IgD-negative memory B cell (primary cell): ENCODE data around the gene ARHGAP6. TPM values are rescaled to one million over a fixed set of nuclear protein-coding genes. Genes with fewer than 3 reads are reported as not detected.
"Not testable (repeated sequence)": the region's sequence is repeated elsewhere in the genome, so short reads cannot be mapped to it uniquely, and the experiment has no call there.

ENCODE experiments used
- H3K27ac Mint-ChIP-seq, 3 donors: one replicate each; pipeline ENCODE4 v1.8.0; 2020 to 2022; ENCODE audit warnings: mild to moderate bottlenecking in 3 of 3, mixed read lengths in 3 of 3, moderate library complexity in 1 of 3
- H3K27me3 Mint-ChIP-seq: one replicate; pipeline ENCODE4 v1.8.0; 2021; ENCODE audit warnings: mixed read lengths
- H3K36me3 Mint-ChIP-seq: one replicate; pipeline ENCODE4 v1.8.0; 2020; ENCODE audit warnings: mild to moderate bottlenecking, mixed read lengths
- H3K4me1 Mint-ChIP-seq, 3 donors: one replicate each; pipeline ENCODE4 v1.8.0; 2020 to 2022; ENCODE audit warnings: mixed read lengths in 3 of 3, mild to moderate bottlenecking in 1 of 3
- H3K4me3 Mint-ChIP-seq, 4 donors: one replicate each; pipeline ENCODE4 v1.8.0; 2020 to 2022; ENCODE audit warnings: mild to moderate bottlenecking in 4 of 4, mixed read lengths in 4 of 4, moderate library complexity in 3 of 4
- H3K9me3 Mint-ChIP-seq, 3 donors: one replicate each; pipeline ENCODE4 v1.8.0; 2020 to 2021; ENCODE audit warnings: mixed read lengths in 3 of 3, mild to moderate bottlenecking in 1 of 3
- polyA plus RNA-seq: library from polyadenylated mRNA; unstranded; fragments of 300-500 nt; fragmentation: Illumina TruSeq; gene quantifications from one replicate; pipeline ENCODE4 v1.2.3, GENCODE V29; 2021

The ARHGAP6 gene
- polyA plus RNA-seq, 1 donor from 2014 or later: 0.97 TPM

- H3K4me3 Mint-ChIP-seq: no peak overlapping the region
- H3K27me3 Mint-ChIP-seq: no peaks in the 10 kb centered on the region
- H3K9me3 Mint-ChIP-seq: peaks cover 8 to 13% (median 12%) of the 10 kb centered on the region in 3 donors
- no peak overlapping the region for H3K27ac Mint-ChIP-seq
- peaks cover 1% of the 10 kb centered on the region for H3K36me3 Mint-ChIP-seq
- H3K4me1 Mint-ChIP-seq: peaks cover 0 to 2% (median 2%) of the 10 kb centered on the region in 3 donors
Observed at GRCh38 chrX:11611965-11612364, 53.8 kb downstream of the ARHGAP6 start.

GRCh38 chrX:11611161-11611560, 54.6 kb downstream of the ARHGAP6 start:
- Mint-ChIP-seq H3K4me1 (peaks cover 0 to 2% (median 2%) of the 10 kb centered on the region in 3 donors), H3K9me3 (peaks cover 8 to 13% (median 9%) of the 10 kb centered on the region in 3 donors), H3K27ac (no peak overlapping the region), H3K36me3 (peaks cover 1% of the 10 kb centered on the region), H3K27me3 (no peaks in the 10 kb centered on the region), H3K4me3 (no peak overlapping the region)

DNA sequence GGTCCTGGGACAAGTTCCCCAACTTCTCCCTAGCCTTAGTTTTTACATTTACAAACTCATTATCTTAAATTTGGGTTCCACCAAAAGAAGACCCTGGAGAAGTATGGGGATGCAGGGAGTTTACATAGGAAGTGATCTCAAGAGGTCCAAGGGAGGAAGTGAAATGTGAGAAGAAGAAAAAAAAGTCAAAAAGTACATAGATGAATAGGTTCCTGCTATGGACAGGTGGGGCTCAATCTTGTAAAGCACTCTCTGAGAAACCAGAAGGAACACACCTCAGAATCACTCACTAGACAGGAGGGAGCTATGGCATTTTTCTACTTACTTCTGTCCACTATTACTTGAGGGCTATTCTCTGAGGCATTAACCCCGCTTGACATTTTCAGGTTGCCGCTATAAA, 56.6 kb downstream of the ARHGAP6 start:
- Mint-ChIP-seq H3K36me3 (peaks cover 1% of the 10 kb centered on the region), H3K27me3 (no peaks in the 10 kb centered on the region), H3K9me3 (peaks cover under 1 to 4% (median 4%) of the 10 kb centered on the region in 3 donors), H3K4me1 (peaks cover 0 to 2% (median 2%) of the 10 kb centered on the region in 3 donors), H3K4me3 (no peak overlapping the region), H3K27ac (no peak overlapping the region)

DNA sequence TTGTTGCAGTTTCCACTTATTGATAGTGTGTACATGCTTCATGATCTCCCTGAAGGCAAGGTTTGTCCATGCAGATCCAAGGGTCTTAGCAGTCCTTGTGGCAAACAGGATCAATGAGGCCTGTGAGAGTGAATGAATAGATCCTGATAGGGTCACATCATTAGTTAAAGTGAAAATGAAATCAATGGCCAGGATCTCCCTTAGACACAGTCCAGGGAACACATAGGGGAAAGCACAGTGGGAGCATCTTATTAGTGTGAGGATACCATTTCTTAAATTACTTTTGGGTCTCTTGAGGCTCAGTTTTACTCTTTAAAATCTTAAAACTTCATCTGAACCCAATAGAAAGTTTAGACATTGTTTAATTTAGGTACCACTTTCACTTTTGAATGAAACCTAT, 59.3 kb downstream of the ARHGAP6 start:
- Mint-ChIP-seq H3K36me3 (peaks cover 1% of the 10 kb centered on the region), H3K27ac (no peak overlapping the region), H3K4me3 (no peak overlapping the region), H3K4me1 (no peaks in the 10 kb centered on the region), H3K9me3 (peaks cover 0 to 2% (median 2%) of the 10 kb centered on the region in 3 donors), H3K27me3 (no peaks in the 10 kb centered on the region)

GRCh38 chrX:11600578-11600977, 65.1 kb downstream of the ARHGAP6 start:
- Mint-ChIP-seq H3K27ac (no peak overlapping the region), H3K9me3 (no peaks in the 10 kb centered on the region), H3K27me3 (peaks cover 2% of the 10 kb centered on the region), H3K4me3 (no peak overlapping the region), H3K4me1 (no peaks in the 10 kb centered on the region), H3K36me3 (no peaks in the 10 kb centered on the region)

DNA sequence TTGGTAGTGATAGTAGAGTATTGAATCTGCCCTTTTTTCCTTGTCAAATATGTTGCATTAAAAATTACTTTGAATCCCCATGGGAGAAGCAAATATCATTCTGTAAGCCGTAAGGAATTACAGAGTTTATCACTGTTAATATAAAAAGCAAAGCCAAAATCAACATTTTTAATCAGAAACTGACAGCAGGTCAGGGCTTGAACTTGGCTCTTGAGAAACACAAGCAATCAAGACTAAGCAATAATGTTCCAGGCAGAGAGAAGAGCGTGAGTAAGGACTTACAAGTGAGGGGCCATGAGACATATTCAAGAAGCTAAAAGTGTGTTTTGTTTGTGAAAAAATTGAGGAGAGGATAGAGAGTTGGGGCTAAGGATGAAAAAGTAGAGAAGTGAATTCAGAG, 68.2 kb downstream of the ARHGAP6 start:
- H3K9me3 Mint-ChIP-seq: no peaks in the 10 kb centered on the region
- peaks cover 1% of the 10 kb centered on the region for H3K36me3 Mint-ChIP-seq
- peaks cover 6% of the 10 kb centered on the region for H3K27me3 Mint-ChIP-seq
- no peaks in the 10 kb centered on the region for H3K4me1 Mint-ChIP-seq
- no peak overlapping the region for H3K4me3 Mint-ChIP-seq
- H3K27ac Mint-ChIP-seq: no peak overlapping the region

DNA sequence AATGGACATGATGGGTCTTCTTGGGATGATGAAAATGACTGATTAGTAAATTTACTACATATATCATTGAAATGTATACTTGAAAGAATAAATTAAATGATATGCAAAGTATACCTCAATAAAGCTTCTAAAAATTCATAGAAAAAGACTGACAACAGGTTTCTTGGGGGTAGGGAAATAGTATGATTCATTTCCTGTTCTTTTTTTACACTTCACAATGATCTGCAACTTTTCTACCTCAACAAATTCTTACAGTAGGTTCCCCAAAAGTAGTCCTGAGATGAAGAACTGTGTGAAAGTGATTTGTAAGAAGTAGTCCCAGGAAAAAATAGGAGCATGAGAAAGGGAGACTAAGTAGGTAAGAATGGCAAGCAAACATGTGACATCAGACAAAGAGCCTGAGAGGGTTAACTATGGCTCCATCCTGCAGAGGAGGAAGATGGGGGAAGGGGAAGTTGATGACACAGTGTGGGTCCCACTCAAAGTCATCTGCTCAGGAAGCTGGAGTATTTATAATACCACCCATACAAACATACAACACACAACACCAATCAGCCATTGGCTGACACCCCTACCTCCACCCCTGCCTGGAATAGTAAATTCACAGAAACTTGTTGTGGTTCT, 73.9 kb downstream of the ARHGAP6 start:
- peak overlapping the region in 1 of 4 donors; percentile 78 for H3K4me3 Mint-ChIP-seq
- H3K9me3 Mint-ChIP-seq: no peaks in the 10 kb centered on the region
- H3K36me3 Mint-ChIP-seq: peaks cover 1% of the 10 kb centered on the region
- H3K27ac Mint-ChIP-seq: no peak overlapping the region
- H3K27me3 Mint-ChIP-seq: peaks cover 5% of the 10 kb centered on the region
- peaks cover 0 to 7% (median 2%) of the 10 kb centered on the region in 3 donors for H3K4me1 Mint-ChIP-seq

GRCh38 chrX:11589641-11590040, 76.1 kb downstream of the ARHGAP6 start:
- Mint-ChIP-seq H3K4me3 (no peak overlapping the region), H3K36me3 (peaks cover 1% of the 10 kb centered on the region), H3K27me3 (peaks cover 2% of the 10 kb centered on the region), H3K9me3 (no peaks in the 10 kb centered on the region), H3K4me1 (peaks cover 0 to 8% (median 2%) of the 10 kb centered on the region in 3 donors), H3K27ac (no peak overlapping the region)

- H3K9me3 Mint-ChIP-seq: no peaks in the 10 kb centered on the region
- H3K36me3 Mint-ChIP-seq: no peaks in the 10 kb centered on the region
- H3K27me3 Mint-ChIP-seq: no peaks in the 10 kb centered on the region
- peaks cover 0 to 8% (median 2%) of the 10 kb centered on the region in 3 donors for H3K4me1 Mint-ChIP-seq
- H3K27ac Mint-ChIP-seq: no peak overlapping the region
- H3K4me3 Mint-ChIP-seq: no peak overlapping the region
Observed at GRCh38 chrX:11588097-11588496, 77.6 kb downstream of the ARHGAP6 start.

- Mint-ChIP-seq H3K4me3 (no peak overlapping the region), H3K27me3 (no peaks in the 10 kb centered on the region), H3K36me3 (no peaks in the 10 kb centered on the region), H3K27ac (no peak overlapping the region), H3K4me1 (peaks cover 0 to 10% (median 2%) of the 10 kb centered on the region in 3 donors), H3K9me3 (no peaks in the 10 kb centered on the region)
Observed at GRCh38 chrX:11585174-11585573, 80.5 kb downstream of the ARHGAP6 start.

DNA sequence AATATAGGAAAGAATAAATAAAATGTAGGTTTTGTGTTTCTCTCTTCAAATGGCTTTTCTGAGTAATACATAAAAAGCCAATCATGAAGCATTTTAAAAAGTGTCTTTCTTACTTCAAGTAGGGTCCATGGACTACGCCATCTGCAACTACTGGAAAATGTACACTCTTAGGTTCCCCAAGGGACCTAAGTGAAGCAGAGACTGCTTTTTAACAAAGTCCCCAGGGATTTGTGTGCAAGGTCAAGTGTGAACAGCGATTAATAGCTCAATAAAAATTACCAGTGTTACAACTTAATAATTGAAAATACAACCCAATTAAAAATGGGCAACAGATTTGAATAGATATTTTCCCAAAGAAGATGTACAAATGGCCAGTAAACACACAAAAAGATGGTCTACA, 84.9 kb downstream of the ARHGAP6 start:
- Mint-ChIP-seq H3K27me3 (peaks cover 1% of the 10 kb centered on the region), H3K27ac (no peak overlapping the region), H3K36me3 (no peaks in the 10 kb centered on the region), H3K9me3 (peaks cover 0 to 3% (median 0%) of the 10 kb centered on the region in 3 donors), H3K4me1 (peaks cover 0 to 14% (median 2%) of the 10 kb centered on the region in 3 donors), H3K4me3 (peak overlapping the region in 1 of 4 donors; percentile 10)

GRCh38 chrX:11579636-11580600, 85.8 kb downstream of the ARHGAP6 start:
- Mint-ChIP-seq H3K4me3 (no peak overlapping the region), H3K27me3 (peaks cover 1% of the 10 kb centered on the region), H3K36me3 (no peaks in the 10 kb centered on the region), H3K9me3 (peaks cover 0 to 3% (median 0%) of the 10 kb centered on the region in 3 donors), H3K4me1 (peaks cover 0 to 13% (median 2%) of the 10 kb centered on the region in 3 donors), H3K27ac (no peak overlapping the region)

DNA sequence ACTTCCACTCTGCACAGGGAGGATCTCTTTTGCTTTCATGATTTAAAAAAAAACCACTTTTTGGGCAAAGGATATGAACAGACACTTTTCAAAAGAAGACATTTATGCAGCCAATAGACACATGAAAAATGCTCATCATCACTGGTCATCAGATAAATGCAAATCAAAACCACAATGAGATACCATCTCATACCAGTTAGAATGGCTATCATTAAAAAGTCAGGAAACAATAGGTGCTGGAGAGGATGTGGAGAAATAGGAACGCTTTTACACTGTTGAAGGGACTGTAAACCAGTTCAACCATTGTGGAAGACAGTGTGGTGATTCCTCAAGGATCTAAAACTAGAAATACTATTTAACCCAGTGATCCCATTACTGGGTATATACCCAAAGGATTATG, 87.4 kb downstream of the ARHGAP6 start:
- not testable (repeated sequence) for H3K27ac Mint-ChIP-seq, H3K4me3 Mint-ChIP-seq, H3K36me3 Mint-ChIP-seq, H3K27me3 Mint-ChIP-seq, H3K9me3 Mint-ChIP-seq
- peaks cover 0 to 13% (median 2%) of the 10 kb centered on the region in 3 donors for H3K4me1 Mint-ChIP-seq

- Mint-ChIP-seq H3K9me3 (peaks cover 0 to 3% (median 0%) of the 10 kb centered on the region in 3 donors), H3K4me3 (no peak overlapping the region), H3K36me3 (no peaks in the 10 kb centered on the region), H3K27ac (no peak overlapping the region), H3K27me3 (peaks cover 1% of the 10 kb centered on the region), H3K4me1 (peaks cover 0 to 13% (median 2%) of the 10 kb centered on the region in 3 donors)
Observed at GRCh38 chrX:11577603-11578002, 88.1 kb downstream of the ARHGAP6 start.

DNA sequence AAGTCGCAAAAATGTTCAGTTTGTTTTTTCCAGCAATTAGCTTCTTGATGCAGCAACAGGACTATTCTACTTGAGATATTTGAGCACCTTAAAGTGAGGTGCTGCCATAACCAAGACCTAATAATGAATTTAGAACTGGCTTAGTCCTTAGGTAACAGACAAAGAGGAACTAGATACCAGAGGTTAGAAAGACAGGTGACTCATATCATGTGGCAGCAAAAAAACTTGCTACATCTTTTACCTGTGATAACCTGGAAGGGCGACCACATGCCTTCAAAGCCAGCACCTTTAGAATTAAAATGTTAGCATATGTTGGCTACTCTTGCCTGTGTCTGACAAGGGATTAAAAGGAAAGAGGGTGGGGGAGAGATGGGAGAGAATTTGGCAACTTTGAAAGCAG, 90.4 kb downstream of the ARHGAP6 start:
- no peak overlapping the region for H3K4me3 Mint-ChIP-seq
- H3K9me3 Mint-ChIP-seq: peaks cover 0 to 6% (median 0%) of the 10 kb centered on the region in 3 donors
- no peak overlapping the region for H3K27ac Mint-ChIP-seq
- peaks cover 0 to 6% (median 0%) of the 10 kb centered on the region in 3 donors for H3K4me1 Mint-ChIP-seq
- H3K27me3 Mint-ChIP-seq: peaks cover 1% of the 10 kb centered on the region
- no peaks in the 10 kb centered on the region for H3K36me3 Mint-ChIP-seq
